Right renal cortex interstitium (tissue), 3 donors: ENCODE data around the gene SNAPIN. TPM values are rescaled to one million over a fixed set of nuclear protein-coding genes. Genes with fewer than 3 reads are reported as not detected.

Source experiments
- DNase-seq, 3 donors: peaks; one replicate each; pipeline ENCODE4 v3.0.0-alpha.2; 2013; ENCODE audit warnings: low read depth in 3 of 3, low spot score in 2 of 3
- polyA plus RNA-seq, 3 donors: library from polyadenylated mRNA; unstranded; fragments of 120-200 nt; gene quantifications; one replicate each; pipeline ENCODE4 v1.2.1, GENCODE V29; 2013; ENCODE audit not compliant: insufficient read length in 3 of 3

SNAPIN gene
- polyA plus RNA-seq, 3 donors: 53.7 to 58.9 (median 56.6) TPM

GRCh38 chr1:153698923-153699714, 40.6 kb downstream of the SNAPIN start:
- no peak for DNase-seq

DNA sequence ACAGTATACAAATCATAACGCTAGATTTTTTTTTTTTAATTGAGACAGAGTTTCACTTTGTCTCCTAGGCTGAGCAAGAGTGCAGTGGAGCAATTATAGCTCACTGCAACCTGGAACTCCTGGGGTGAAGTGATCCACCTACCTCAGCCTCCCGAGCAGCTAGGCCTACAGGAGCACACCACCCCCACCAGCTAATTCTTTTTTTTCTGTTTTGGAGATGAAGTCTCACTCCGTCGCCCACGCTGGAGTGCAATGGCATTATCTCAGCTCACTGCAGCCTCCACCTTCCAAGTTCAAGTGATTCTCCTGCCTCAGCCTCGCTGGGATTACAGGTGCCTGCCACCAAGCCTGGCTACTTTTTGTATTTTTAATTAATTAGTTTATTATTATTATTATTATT, 41.3 kb downstream of the SNAPIN start:
- DNase-seq: no peak

GRCh38 chr1:153705484-153705883, 47.0 kb downstream of the SNAPIN start:
- DNase-seq: no peak

DNA sequence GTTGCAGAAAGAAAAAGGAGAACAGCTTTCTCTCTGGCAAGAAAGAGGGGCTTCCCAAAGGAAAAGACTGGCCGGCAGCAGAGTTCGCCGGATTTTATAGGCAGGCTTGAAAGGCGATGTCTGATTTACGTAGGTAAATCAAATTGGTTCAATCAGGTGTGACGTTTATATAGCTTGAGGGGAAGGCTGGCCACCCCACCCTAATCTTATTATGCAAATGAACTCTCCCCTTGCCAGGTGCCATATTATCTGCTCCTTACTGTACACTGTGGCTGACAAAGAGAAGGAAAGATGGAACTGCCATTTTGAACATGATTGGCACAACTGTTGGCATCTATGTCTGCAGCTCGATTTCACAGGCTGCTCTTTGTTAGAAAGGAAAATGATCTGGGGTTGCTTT, 52.5 kb downstream of the SNAPIN start:
- DNase-seq: no peak

Other genes with a start within 250 kb of the SNAPIN start
- not detected for gene S100A7A, start 242.2 kb upstream of the SNAPIN start, polyA plus RNA-seq
- gene S100A7, start 198.1 kb upstream of the SNAPIN start, polyA plus RNA-seq: under 1 TPM in 2 of 3 donors, not detected in 1; 0.92 to 0.97 TPM
- 100 to 1,000 TPM; 183 to 288 (median 211) TPM for gene S100A6, start 122.7 kb upstream of the SNAPIN start, polyA plus RNA-seq
- gene S100A5, start 117.8 kb upstream of the SNAPIN start, polyA plus RNA-seq: 1 to 10 TPM; 1.1 to 1.7 (median 1.2) TPM
- 10 to 100 TPM; 34.4 to 58.9 (median 39.4) TPM for gene S100A4, start 112.9 kb upstream of the SNAPIN start, polyA plus RNA-seq
- gene S100A3, start 109.4 kb upstream of the SNAPIN start, polyA plus RNA-seq: under 1 TPM in 1 of 3 donors, not detected in 2; 0.35 TPM
- gene S100A2, start 92.9 kb upstream of the SNAPIN start, polyA plus RNA-seq: 1 to 10 TPM; 5.0 to 9.6 (median 9.2) TPM
- 100 to 1,000 TPM; 100 to 112 (median 101) TPM for gene S100A16, start 45.6 kb upstream of the SNAPIN start, polyA plus RNA-seq
- 10 to 100 TPM; 20.9 to 28.6 (median 21.1) TPM for gene S100A14, start 42.4 kb upstream of the SNAPIN start, polyA plus RNA-seq
- 100 to 1,000 TPM; 155 to 174 (median 166) TPM for gene S100A13, start 31.2 kb upstream of the SNAPIN start, polyA plus RNA-seq
- gene S100A1, start 30.3 kb upstream of the SNAPIN start, polyA plus RNA-seq: 10 to 100 TPM; 21.8 to 48.2 (median 21.9) TPM
- 100 to 1,000 TPM; 117 to 119 (median 117) TPM for gene CHTOP, start 24.6 kb upstream of the SNAPIN start, polyA plus RNA-seq
- 100 to 1,000 TPM; 325 to 353 (median 339) TPM for gene ILF2, start 12.3 kb downstream of the SNAPIN start, polyA plus RNA-seq
- 10 to 100 TPM; 64.0 to 77.4 (median 67.5) TPM for gene NPR1, start 20.0 kb downstream of the SNAPIN start, polyA plus RNA-seq
- 10 to 100 TPM; 84.0 to 91.5 (median 85.5) TPM for gene INTS3, start 69.3 kb downstream of the SNAPIN start, polyA plus RNA-seq
- gene SLC27A3, start 116.7 kb downstream of the SNAPIN start, polyA plus RNA-seq: 10 to 100 TPM; 31.5 to 33.3 (median 33.0) TPM